ENCODE data around the gene MCM3AP.
A peak's percentile ranks its signal among the peaks of the same experiment; 100 is the strongest.

The MCM3AP gene

GRCh38 chr21:46285206-46285661 lies at the start of gene MCM3AP:
MCM3AP (minus strand) TSS chr21:46285611; CDS start chr21:46285286, 325 bp downstream.
- TF ChIP-seq, protein P1, sequence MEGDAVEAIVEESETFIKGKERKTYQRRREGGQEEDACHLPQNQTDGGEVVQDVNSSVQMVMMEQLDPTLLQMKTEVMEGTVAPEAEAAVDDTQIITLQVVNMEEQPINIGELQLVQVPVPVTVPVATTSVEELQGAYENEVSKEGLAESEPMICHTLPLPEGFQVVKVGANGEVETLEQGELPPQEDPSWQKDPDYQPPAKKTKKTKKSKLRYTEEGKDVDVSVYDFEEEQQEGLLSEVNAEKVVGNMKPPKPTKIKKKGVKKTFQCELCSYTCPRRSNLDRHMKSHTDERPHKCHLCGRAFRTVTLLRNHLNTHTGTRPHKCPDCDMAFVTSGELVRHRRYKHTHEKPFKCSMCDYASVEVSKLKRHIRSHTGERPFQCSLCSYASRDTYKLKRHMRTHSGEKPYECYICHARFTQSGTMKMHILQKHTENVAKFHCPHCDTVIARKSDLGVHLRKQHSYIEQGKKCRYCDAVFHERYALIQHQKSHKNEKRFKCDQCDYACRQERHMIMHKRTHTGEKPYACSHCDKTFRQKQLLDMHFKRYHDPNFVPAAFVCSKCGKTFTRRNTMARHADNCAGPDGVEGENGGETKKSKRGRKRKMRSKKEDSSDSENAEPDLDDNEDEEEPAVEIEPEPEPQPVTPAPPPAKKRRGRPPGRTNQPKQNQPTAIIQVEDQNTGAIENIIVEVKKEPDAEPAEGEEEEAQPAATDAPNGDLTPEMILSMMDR (IDR thresholded peaks at IDR 0.05; ENCODE audit: insufficient read depth, low read depth, low read length, missing control alignments): no peak
- peak within 1 kb of the TSS; percentile 81 for H3K4me3 ChIP-seq (ENCODE audit: low read length)
- no peak for DNase-seq (ENCODE audit: low read depth)

DNA sequence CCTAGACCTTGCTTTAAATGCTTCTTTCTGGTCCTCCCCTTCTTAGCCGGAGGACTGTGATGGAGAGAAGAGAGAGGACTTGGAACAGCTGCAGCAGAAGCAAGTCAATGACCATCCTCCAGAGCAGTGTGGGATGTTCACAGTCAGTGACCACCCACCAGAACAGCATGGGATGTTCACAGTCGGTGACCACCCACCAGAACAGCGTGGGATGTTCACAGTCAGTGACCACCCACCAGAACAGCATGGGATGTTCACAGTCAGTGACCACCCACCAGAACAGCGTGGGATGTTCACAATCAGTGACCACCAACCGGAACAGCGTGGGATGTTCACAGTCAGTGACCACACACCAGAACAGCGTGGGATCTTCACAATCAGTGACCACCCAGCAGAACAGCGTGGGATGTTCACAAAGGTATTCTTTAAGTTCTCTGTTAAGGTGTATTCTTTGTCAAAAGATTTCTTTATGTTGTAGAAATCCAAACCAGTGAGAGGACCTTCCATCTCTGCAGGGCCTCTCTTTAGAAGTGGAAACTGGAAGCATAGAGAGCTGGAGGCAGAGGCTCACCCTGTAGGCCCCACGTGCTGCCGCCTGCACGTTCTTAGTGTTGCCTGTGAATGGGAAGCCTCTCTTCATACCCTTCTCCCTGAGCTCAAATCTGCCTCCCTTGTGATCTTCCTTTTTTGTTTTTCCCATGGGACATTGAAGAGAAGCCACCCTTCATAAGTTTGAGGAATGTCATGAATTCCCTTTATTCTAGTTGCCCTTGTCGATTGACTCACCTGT lies 49.1 kb upstream of the MCM3AP start:
- no peak for DNase-seq (ENCODE audit: low read depth)
- no peak overlapping the region for H3K4me3 ChIP-seq (ENCODE audit: low read length)
- TF ChIP-seq, protein P1 (IDR thresholded peaks at IDR 0.05; ENCODE audit: insufficient read depth, low read depth, low read length, missing control alignments): no peak

DNA sequence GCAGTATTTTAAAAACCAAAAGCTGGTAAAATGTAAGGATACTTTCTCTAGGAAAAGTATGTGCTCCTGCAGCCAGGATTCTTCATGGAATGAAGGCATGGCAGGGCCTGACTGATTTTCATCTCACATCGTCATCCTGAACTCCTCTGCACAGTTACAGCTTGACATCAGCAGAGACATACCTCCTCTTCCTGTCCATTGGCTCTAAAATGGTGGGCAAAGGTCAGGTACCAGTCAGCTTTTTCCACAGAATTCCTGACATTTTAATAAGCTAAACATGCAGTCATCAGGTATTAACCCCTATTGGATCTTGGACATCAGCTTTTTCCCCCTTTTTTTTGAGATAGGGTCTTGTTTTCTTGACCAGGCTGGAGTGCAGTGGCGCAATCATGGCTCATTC lies 44.4 kb upstream of the MCM3AP start:
- DNase-seq (ENCODE audit: low read depth): no peak
- TF ChIP-seq, protein P1 (IDR thresholded peaks at IDR 0.05; ENCODE audit: insufficient read depth, low read depth, low read length, missing control alignments): no peak
- no peak overlapping the region for H3K4me3 ChIP-seq (ENCODE audit: low read length)

- no peak for DNase-seq (ENCODE audit: low read depth)
- H3K4me3 ChIP-seq (ENCODE audit: low read length): no peak overlapping the region
- TF ChIP-seq, protein P1 (IDR thresholded peaks at IDR 0.05; ENCODE audit: insufficient read depth, low read depth, low read length, missing control alignments): no peak
Observed at GRCh38 chr21:46328151-46328550, 42.7 kb upstream of the MCM3AP start.

- DNase-seq (ENCODE audit: low read depth): no peak
- H3K4me3 ChIP-seq (ENCODE audit: low read length): no peak overlapping the region
- TF ChIP-seq, protein P1 (IDR thresholded peaks at IDR 0.05; ENCODE audit: insufficient read depth, low read depth, low read length, missing control alignments): no peak
Observed at GRCh38 chr21:46327711-46328110, 42.3 kb upstream of the MCM3AP start.

GRCh38 chr21:46326110-46326703 lies 40.8 kb upstream of the MCM3AP start:
- no peak overlapping the region for H3K4me3 ChIP-seq (ENCODE audit: low read length)
- peak; percentile 16 for DNase-seq (ENCODE audit: low read depth)
- TF ChIP-seq, protein P1 (IDR thresholded peaks at IDR 0.05; ENCODE audit: insufficient read depth, low read depth, low read length, missing control alignments): no peak
